T-helper 1 cell (primary cell): ENCODE data around the gene ZNF710.
"Not testable (repeated sequence)": the region's sequence is repeated elsewhere in the genome, so short reads cannot be mapped to it uniquely, and the experiment has no call there.

ENCODE experiments used
- DNase-seq, 5 donors: peaks; one replicate each; pipeline ENCODE4 v3.0.0-alpha.2; 2012 to 2020

The ZNF710 gene

GRCh38 chr15:90106522-90107117 lies 105.5 kb downstream of the ZNF710 start:
- DNase-seq = no peak

- DNase-seq = not testable (repeated sequence)
These were observed 106.9 kb downstream of the ZNF710 start for GRCh38 chr15:90108038-90108437.

DNA sequence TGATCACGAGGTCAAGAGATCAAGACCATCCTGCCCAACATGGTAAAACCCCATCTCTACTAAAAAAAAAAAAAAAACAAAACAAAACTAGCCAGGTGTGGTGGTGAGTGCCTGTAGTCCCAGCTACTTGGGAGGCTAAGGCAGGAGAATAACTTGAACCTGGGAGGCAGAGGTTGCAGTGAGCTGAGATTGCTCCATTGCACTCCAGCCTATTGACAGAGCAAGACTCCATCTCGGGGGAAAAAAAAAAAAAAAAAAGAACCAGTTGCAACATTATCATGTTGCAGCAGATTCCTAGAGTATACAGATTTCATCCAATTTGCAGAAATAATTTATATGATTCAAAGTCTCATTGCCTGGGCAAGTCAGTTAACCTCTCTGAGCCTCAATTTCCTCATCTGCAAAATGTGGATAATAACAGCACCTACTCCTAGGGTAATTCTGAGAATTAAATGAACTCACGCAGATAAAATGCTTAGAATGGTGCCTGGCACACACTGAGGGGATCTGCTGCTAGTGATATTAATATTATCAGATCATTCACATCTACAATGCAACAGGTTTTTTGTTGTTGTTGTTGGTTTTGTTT lies 108.1 kb downstream of the ZNF710 start:
- DNase-seq = not testable (repeated sequence)

DNA sequence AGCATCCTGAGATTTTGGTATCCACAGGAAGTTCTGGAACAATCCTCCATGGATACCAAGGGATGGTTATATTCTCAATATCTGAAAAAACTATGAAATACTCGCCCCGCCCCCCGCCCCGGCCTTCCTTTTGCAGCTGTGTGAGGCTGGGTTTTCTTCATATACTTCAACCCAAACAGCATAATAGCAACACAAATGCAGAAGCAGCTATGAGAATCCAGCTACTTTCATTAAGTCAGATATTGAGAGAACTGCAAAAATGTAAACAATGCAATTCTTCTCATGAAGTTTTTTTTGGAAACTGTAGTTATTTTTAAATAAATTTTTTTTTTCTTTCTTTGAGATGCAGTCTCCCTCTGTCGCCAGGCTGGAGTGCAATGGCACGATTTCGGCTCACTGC lies 112.0 kb downstream of the ZNF710 start:
- DNase-seq = no peak

GRCh38 chr15:90114451-90114901 lies 113.4 kb downstream of the ZNF710 start:
- no peak for DNase-seq

- no peak for DNase-seq
These were observed 114.7 kb downstream of the ZNF710 start for GRCh38 chr15:90115783-90116182.

DNA sequence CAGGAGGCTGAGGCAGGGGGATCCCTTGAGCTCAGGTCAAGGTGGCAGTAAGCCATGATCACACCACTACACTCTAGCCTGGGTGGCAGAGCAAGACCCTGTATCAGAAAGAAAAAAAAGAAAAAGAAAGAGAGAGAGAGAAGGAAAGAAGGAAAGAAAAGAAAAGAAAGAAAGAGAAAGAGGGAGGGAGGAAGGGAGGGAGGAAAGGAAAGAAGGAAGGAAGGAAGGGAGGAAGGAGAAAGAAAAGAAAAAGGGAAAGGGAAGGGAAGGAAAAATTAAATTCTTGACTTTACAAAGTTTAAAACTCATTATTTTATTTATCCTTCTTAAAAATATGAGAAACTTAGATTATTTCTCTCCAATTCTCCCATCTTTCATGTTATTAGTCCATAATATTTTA lies 118.2 kb downstream of the ZNF710 start:
- no peak for DNase-seq

DNA sequence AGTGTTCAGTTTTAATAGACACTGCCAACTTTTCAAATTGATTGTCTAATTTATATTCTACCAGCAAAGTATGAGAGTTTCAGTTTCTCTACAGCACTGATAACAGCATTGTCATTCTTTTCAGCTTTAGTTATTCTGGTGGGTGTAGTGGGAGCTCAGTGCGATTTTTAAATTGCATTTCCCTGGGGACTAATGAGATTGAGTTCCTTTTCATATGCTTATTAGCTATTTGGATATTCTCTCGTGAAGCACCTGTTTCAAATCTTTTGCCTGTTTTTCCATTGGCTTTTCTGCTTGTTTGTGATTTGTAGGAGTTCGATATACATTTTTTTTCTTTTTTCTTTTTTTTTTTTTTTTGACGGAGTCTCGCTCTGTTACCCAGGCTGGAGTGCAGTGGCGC lies 120.0 kb downstream of the ZNF710 start:
- no peak for DNase-seq

DNA sequence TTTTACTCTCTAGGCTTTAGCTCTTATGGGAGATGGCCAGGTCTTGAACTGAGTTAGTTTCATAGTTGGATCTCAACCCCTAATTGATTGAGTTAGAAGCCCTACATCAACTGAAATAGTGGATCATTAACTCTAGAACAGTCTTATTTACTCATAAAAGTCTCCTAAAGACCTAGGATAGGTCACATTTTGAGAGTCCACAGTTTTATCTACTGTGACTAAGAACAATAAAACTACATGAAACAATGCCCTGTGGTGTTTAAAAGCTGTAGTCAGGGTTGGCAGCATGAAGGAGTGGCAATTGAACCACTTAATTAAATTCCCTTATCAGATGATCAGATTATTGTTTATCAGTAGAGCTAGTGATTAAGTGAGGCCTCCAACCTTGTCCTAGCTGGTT lies 123.4 kb downstream of the ZNF710 start:
- no peak for DNase-seq

- DNase-seq = no peak
These were observed 124.9 kb downstream of the ZNF710 start for GRCh38 chr15:90126022-90126421.

DNA sequence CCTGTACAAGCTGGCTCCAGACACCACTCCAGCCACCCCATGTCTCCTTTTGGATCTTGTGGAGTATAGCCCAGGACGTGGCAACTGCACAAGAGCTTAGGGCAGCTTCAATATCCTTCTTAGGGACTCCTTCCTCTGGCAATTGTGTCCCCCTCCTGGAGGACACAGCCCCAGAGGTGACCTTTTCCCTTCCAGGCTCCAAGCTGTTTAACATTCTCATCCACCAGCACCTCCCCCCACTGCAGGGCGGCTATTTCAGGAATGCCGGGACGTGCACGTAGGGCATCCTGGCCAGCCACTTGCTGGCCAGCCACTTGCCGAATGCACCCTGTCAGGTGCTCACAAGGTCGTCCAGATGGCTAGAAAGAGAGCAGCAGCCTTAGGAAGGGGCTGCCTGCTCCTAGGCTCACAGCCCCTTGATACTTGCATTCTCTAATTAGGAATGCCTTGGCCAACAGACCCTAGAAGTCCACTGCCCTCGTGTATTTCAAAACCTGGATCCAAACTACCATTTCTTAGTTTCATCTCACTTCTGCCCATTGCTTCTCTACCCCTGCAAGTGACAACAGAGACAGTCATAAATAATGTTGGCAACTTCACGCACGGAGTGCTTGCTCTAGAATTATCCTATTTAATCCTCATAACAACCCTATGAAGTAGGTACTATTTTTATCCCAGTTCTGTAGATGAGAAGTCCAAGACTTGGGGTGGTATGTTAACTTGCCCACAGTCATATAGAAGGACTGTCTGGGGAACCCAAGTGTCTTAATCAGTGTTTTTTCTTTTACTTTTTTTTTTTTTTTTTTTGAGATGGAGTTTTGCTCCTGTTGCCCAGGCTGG lies 125.7 kb downstream of the ZNF710 start:
- no peak for DNase-seq

- DNase-seq = no peak
These were observed 129.2 kb downstream of the ZNF710 start for GRCh38 chr15:90130291-90130690.
